Memory B cell (primary cell): ENCODE measurements around the gene NCOR1.
A peak's percentile ranks its signal among the peaks of the same experiment; 100 is the strongest.
"Not testable (repeated sequence)": the region's sequence is repeated elsewhere in the genome, so short reads cannot be mapped to it uniquely, and the experiment has no call there.

ENCODE experiments used
- ATAC-seq: fragments of 150-1000 bp; cut with Tn5 transposase; 2 replicates; pipeline ENCODE4 v1.10.0; 2021; ENCODE audit warnings: low read depth, mild to moderate bottlenecking, moderate library complexity
- DNase-seq, 2 donors: peaks; one replicate each; pipeline ENCODE4 v3.0.0; 2022; ENCODE audit warnings: low spot score in 2 of 2
- H3K27ac Mint-ChIP-seq: one replicate; pipeline ENCODE4 v1.8.0; 2022; ENCODE audit warnings: mild to moderate bottlenecking, moderate library complexity, mixed read lengths
- H3K27me3 Mint-ChIP-seq: one replicate; pipeline ENCODE4 v1.8.0; 2022; ENCODE audit warnings: mixed read lengths
- H3K36me3 Mint-ChIP-seq: one replicate; pipeline ENCODE4 v1.8.0; 2022; ENCODE audit warnings: mild to moderate bottlenecking, mixed read lengths
- H3K4me1 Mint-ChIP-seq: one replicate; pipeline ENCODE4 v1.8.0; 2022; ENCODE audit warnings: mixed read lengths
- H3K4me3 Mint-ChIP-seq: one replicate; pipeline ENCODE4 v1.8.0; 2022; ENCODE audit warnings: mild to moderate bottlenecking, moderate library complexity, mixed read lengths
- H3K9me3 Mint-ChIP-seq: one replicate; pipeline ENCODE4 v1.8.0; 2022; ENCODE audit warnings: mixed read lengths

The NCOR1 gene

GRCh38 chr17:16150251-16150856, 65.0 kb downstream of the NCOR1 start:
- no peak for DNase-seq
- Mint-ChIP-seq H3K27ac (no peak overlapping the region), H3K9me3 (peaks cover 2% of the 10 kb centered on the region), H3K4me1 (no peaks in the 10 kb centered on the region), H3K27me3 (no peaks in the 10 kb centered on the region), H3K4me3 (no peak overlapping the region), H3K36me3 (peaks cover 37% of the 10 kb centered on the region)
- no peak for ATAC-seq

GRCh38 chr17:16148596-16148995, 66.7 kb downstream of the NCOR1 start:
- Mint-ChIP-seq H3K27me3 (no peaks in the 10 kb centered on the region), H3K4me1 (no peaks in the 10 kb centered on the region), H3K4me3 (no peak overlapping the region), H3K36me3 (peaks cover 38% of the 10 kb centered on the region), H3K27ac (no peak overlapping the region), H3K9me3 (peaks cover 2% of the 10 kb centered on the region)
- ATAC-seq (no peak), DNase-seq (no peak)

GRCh38 chr17:16145319-16145890, 69.9 kb downstream of the NCOR1 start:
- H3K4me3 Mint-ChIP-seq, DNase-seq, H3K27ac Mint-ChIP-seq, H3K9me3 Mint-ChIP-seq, H3K27me3 Mint-ChIP-seq, ATAC-seq, H3K4me1 Mint-ChIP-seq: not testable (repeated sequence)
- H3K36me3 Mint-ChIP-seq, result peaks cover 34% of the 10 kb centered on the region

GRCh38 chr17:16141685-16142084, 73.6 kb downstream of the NCOR1 start:
- H3K9me3 Mint-ChIP-seq, result no peaks in the 10 kb centered on the region
- peaks cover 25% of the 10 kb centered on the region for H3K36me3 Mint-ChIP-seq

GRCh38 chr17:16140854-16141253, 74.5 kb downstream of the NCOR1 start:
- peaks cover 22% of the 10 kb centered on the region for H3K36me3 Mint-ChIP-seq
- no peak overlapping the region for H3K4me3 Mint-ChIP-seq
- no peaks in the 10 kb centered on the region for H3K4me1 Mint-ChIP-seq
- no peak overlapping the region for H3K27ac Mint-ChIP-seq
- ATAC-seq (no peak), DNase-seq (no peak)
- H3K27me3 Mint-ChIP-seq, result no peaks in the 10 kb centered on the region
- H3K9me3 Mint-ChIP-seq, result no peaks in the 10 kb centered on the region

More at GRCh38 chr17:16141685-16142084, 73.6 kb downstream of the NCOR1 start:
- no peak for ATAC-seq
- H3K4me1 Mint-ChIP-seq, result no peaks in the 10 kb centered on the region
- H3K4me3 Mint-ChIP-seq, result no peak overlapping the region
- no peak overlapping the region for H3K27ac Mint-ChIP-seq
- DNase-seq, result no peak
- no peaks in the 10 kb centered on the region for H3K27me3 Mint-ChIP-seq

GRCh38 chr17:16135461-16135860, 79.9 kb downstream of the NCOR1 start:
- Mint-ChIP-seq H3K27me3 (no peaks in the 10 kb centered on the region), H3K36me3 (peaks cover 18% of the 10 kb centered on the region), H3K9me3 (no peaks in the 10 kb centered on the region), H3K4me3 (no peak overlapping the region), H3K27ac (no peak overlapping the region), H3K4me1 (no peaks in the 10 kb centered on the region)
- no peak for DNase-seq
- ATAC-seq, result no peak

- DNase-seq (no peak), ATAC-seq (no peak)
- no peaks in the 10 kb centered on the region for H3K9me3 Mint-ChIP-seq
- no peak overlapping the region for H3K27ac Mint-ChIP-seq
- H3K27me3 Mint-ChIP-seq, result no peaks in the 10 kb centered on the region
- peaks cover 7% of the 10 kb centered on the region for H3K4me1 Mint-ChIP-seq
- no peak overlapping the region for H3K4me3 Mint-ChIP-seq
- peaks cover 28% of the 10 kb centered on the region for H3K36me3 Mint-ChIP-seq
Observed at GRCh38 chr17:16131593-16131992, 83.7 kb downstream of the NCOR1 start.

GRCh38 chr17:16129441-16130205, 85.7 kb downstream of the NCOR1 start:
- DNase-seq, result no peak
- Mint-ChIP-seq H3K9me3 (no peaks in the 10 kb centered on the region), H3K27me3 (no peaks in the 10 kb centered on the region), H3K36me3 (peaks cover 24% of the 10 kb centered on the region), H3K4me3 (no peak overlapping the region), H3K4me1 (peaks cover 7% of the 10 kb centered on the region), H3K27ac (peak overlapping the region; percentile 79)
- no peak for ATAC-seq

GRCh38 chr17:16123531-16123930, 91.8 kb downstream of the NCOR1 start:
- H3K4me3 Mint-ChIP-seq, result no peak overlapping the region
- DNase-seq (no peak), ATAC-seq (no peak)
- no peaks in the 10 kb centered on the region for H3K27me3 Mint-ChIP-seq
- H3K9me3 Mint-ChIP-seq, result no peaks in the 10 kb centered on the region
- peaks cover 8% of the 10 kb centered on the region for H3K4me1 Mint-ChIP-seq
- H3K27ac Mint-ChIP-seq, result peak overlapping the region; percentile 29
- H3K36me3 Mint-ChIP-seq, result peaks cover 40% of the 10 kb centered on the region

GRCh38 chr17:16122697-16123434, 92.5 kb downstream of the NCOR1 start:
- DNase-seq (no peak), ATAC-seq (no peak)
- Mint-ChIP-seq H3K27me3 (no peaks in the 10 kb centered on the region), H3K36me3 (peaks cover 41% of the 10 kb centered on the region), H3K4me1 (peaks cover 4% of the 10 kb centered on the region), H3K9me3 (no peaks in the 10 kb centered on the region), H3K4me3 (no peak overlapping the region), H3K27ac (peak overlapping the region; percentile 29)

- Mint-ChIP-seq H3K9me3 (no peaks in the 10 kb centered on the region), H3K36me3 (peaks cover 49% of the 10 kb centered on the region), H3K4me1 (peaks cover 4% of the 10 kb centered on the region), H3K27me3 (no peaks in the 10 kb centered on the region), H3K27ac (no peak overlapping the region), H3K4me3 (no peak overlapping the region)
- ATAC-seq, result no peak
- DNase-seq, result no peak
Observed at GRCh38 chr17:16121915-16122314, 93.4 kb downstream of the NCOR1 start.

- no peaks in the 10 kb centered on the region for H3K27me3 Mint-ChIP-seq
- DNase-seq (no peak), ATAC-seq (no peak)
- H3K4me1 Mint-ChIP-seq, result peaks cover 4% of the 10 kb centered on the region
- no peak overlapping the region for H3K4me3 Mint-ChIP-seq
- H3K36me3 Mint-ChIP-seq, result peaks cover 55% of the 10 kb centered on the region
- H3K9me3 Mint-ChIP-seq, result peaks cover under 1% of the 10 kb centered on the region
- no peak overlapping the region for H3K27ac Mint-ChIP-seq
Observed at GRCh38 chr17:16120937-16121336, 94.4 kb downstream of the NCOR1 start.

- H3K27ac Mint-ChIP-seq, result no peak overlapping the region
- DNase-seq (no peak), ATAC-seq (no peak)
- no peak overlapping the region for H3K4me3 Mint-ChIP-seq
- peaks cover 10% of the 10 kb centered on the region for H3K9me3 Mint-ChIP-seq
- no peaks in the 10 kb centered on the region for H3K4me1 Mint-ChIP-seq
- H3K36me3 Mint-ChIP-seq, result peaks cover 61% of the 10 kb centered on the region
- H3K27me3 Mint-ChIP-seq, result no peaks in the 10 kb centered on the region
Observed at GRCh38 chr17:16117149-16117548, 98.2 kb downstream of the NCOR1 start.

GRCh38 chr17:16115077-16115698, 100.1 kb downstream of the NCOR1 start:
- DNase-seq, H3K9me3 Mint-ChIP-seq, H3K27me3 Mint-ChIP-seq, H3K4me1 Mint-ChIP-seq, H3K4me3 Mint-ChIP-seq, ATAC-seq: not testable (repeated sequence)
- peaks cover 57% of the 10 kb centered on the region for H3K36me3 Mint-ChIP-seq
- H3K27ac Mint-ChIP-seq, result peak overlapping the region; percentile 14
